HEK293 (cell line): ENCODE results near the gene SERPINB6.
"Not testable (repeated sequence)": the region's sequence is repeated elsewhere in the genome, so short reads cannot be mapped to it uniquely, and the experiment has no call there.

Source experiments
- CTCF ChIA-PET: fragments of 350-600 bp; formaldehyde crosslinking; extraction: SDS; loops from one replicate; lab custom pipeline; 2021; ENCODE audit warnings: antibody characterized with exemption; lab: Yijun Ruan, JAX
- POLR2A ChIA-PET: fragments of 300-600 bp; formaldehyde crosslinking; extraction: SDS; loops from one replicate; lab custom pipeline; 2020; ENCODE audit warnings: antibody characterized with exemption, inconsistent platforms; lab: Yijun Ruan, JAX
- H3K27ac ChIP-seq: fragments of 200-500 bp; sonication (Bioruptor generic); 2 replicates; pipeline ENCODE4 v1.5.1; 2014; ENCODE audit warnings: low read depth, low read length, control low read depth, inconsistent platforms; ENCODE audit errors: extremely low read depth
- H3K36me3 ChIP-seq, 2 experiments: fragments of 200-500 bp in 1 of 2; sonication (Bioruptor generic) in 1 of 2; 1 replicate in 1 of 2; 2 replicates in 1 of 2; pipeline ENCODE4 v1.5.1; 2014 to 2017; ENCODE audit warnings: inconsistent platforms in 2 of 2, low read length in 2 of 2; ENCODE audit not compliant: control insufficient read depth in 2 of 2, insufficient read depth in 1 of 2
- H3K4me1 ChIP-seq: fragments of 200-500 bp; sonication (Bioruptor generic); 2 replicates; pipeline ENCODE4 v1.5.1; 2014; ENCODE audit warnings: mild to moderate bottlenecking, low read length, inconsistent platforms; ENCODE audit not compliant: control insufficient read depth, insufficient read depth
- H3K4me3 ChIP-seq: 2 replicates; pipeline ENCODE4 v1.5.1; 2011; ENCODE audit warnings: low read depth, mild to moderate bottlenecking, control low read depth, low read length, moderate library complexity
- H3K9me3 ChIP-seq: fragments of 200-500 bp; sonication (Bioruptor generic); 2 replicates; pipeline ENCODE4 v1.5.1; 2014; ENCODE audit warnings: low read depth, low read length, inconsistent platforms; ENCODE audit not compliant: control insufficient read depth, insufficient read depth
- BCL11B ChIP-seq: fragments of 450-650 bp; formaldehyde crosslinking; IDR thresholded peaks from 2 replicates; pipeline ENCODE4 v1.5.1; 2016; ENCODE audit warnings: low read depth, missing biosample characterization, missing genetic modification characterization
- GFI1B ChIP-seq: fragments of 450-650 bp; formaldehyde crosslinking; IDR thresholded peaks from 2 replicates; pipeline ENCODE4 v1.5.1; 2016; ENCODE audit warnings: missing biosample characterization, missing genetic modification characterization
- MYNN ChIP-seq: fragments of 450-650 bp; formaldehyde crosslinking; IDR thresholded peaks from 2 replicates; pipeline ENCODE4 v1.5.1; 2016; ENCODE audit warnings: missing biosample characterization, missing genetic modification characterization, borderline replicate concordance
- ZBTB7A ChIP-seq: fragments of 450-650 bp; formaldehyde crosslinking; IDR thresholded peaks from 2 replicates; pipeline ENCODE4 v1.5.1; 2016; ENCODE audit warnings: low read depth, missing biosample characterization, missing genetic modification characterization
- ZNF148 ChIP-seq: fragments of 450-650 bp; formaldehyde crosslinking; IDR thresholded peaks from 2 replicates; pipeline ENCODE4 v1.5.0; 2017; ENCODE audit warnings: missing biosample characterization, missing genetic modification characterization, borderline replicate concordance
- ZNF214 ChIP-seq: fragments of 450-650 bp; formaldehyde crosslinking; IDR thresholded peaks from 2 replicates; pipeline ENCODE4 v1.5.1; 2017; ENCODE audit warnings: missing biosample characterization, mild to moderate bottlenecking, missing genetic modification characterization, borderline replicate concordance
- ZNF23 ChIP-seq: fragments of 450-650 bp; formaldehyde crosslinking; IDR thresholded peaks from 2 replicates; pipeline ENCODE4 v1.5.1; 2016; ENCODE audit warnings: missing biosample characterization, missing genetic modification characterization, borderline replicate concordance
- ZNF26 ChIP-seq: fragments of 450-650 bp; formaldehyde crosslinking; IDR thresholded peaks from 2 replicates; pipeline ENCODE4 v1.5.1; 2016; ENCODE audit warnings: missing biosample characterization, missing genetic modification characterization
- ZNF302 ChIP-seq: fragments of 450-650 bp; formaldehyde crosslinking; IDR thresholded peaks from 2 replicates; pipeline ENCODE4 v1.5.1; 2016; ENCODE audit warnings: missing biosample characterization, missing genetic modification characterization, low read depth
- ZNF398 ChIP-seq: fragments of 450-650 bp; formaldehyde crosslinking; IDR thresholded peaks from 2 replicates; pipeline ENCODE4 v1.5.1; 2017; ENCODE audit warnings: missing biosample characterization, missing genetic modification characterization
- ZNF548 ChIP-seq: fragments of 450-650 bp; formaldehyde crosslinking; IDR thresholded peaks from 2 replicates; pipeline ENCODE4 v1.5.1; 2016; ENCODE audit warnings: missing biosample characterization, missing genetic modification characterization
- ZNF555 ChIP-seq: fragments of 450-650 bp; formaldehyde crosslinking; conservative IDR thresholded peaks from 2 replicates; pipeline ENCODE4 v1.5.1; 2017; ENCODE audit warnings: missing biosample characterization, mild to moderate bottlenecking, missing genetic modification characterization, inconsistent platforms
- ZNF645 ChIP-seq: fragments of 450-650 bp; formaldehyde crosslinking; IDR thresholded peaks from 2 replicates; pipeline ENCODE4; 2016; ENCODE audit warnings: missing biosample characterization, missing genetic modification characterization
- ZNF664 ChIP-seq: fragments of 450-650 bp; formaldehyde crosslinking; IDR thresholded peaks from 2 replicates; pipeline ENCODE4 v1.5.1; 2016; ENCODE audit warnings: missing biosample characterization, missing genetic modification characterization
- ZNF785 ChIP-seq: fragments of 450-650 bp; formaldehyde crosslinking; IDR thresholded peaks from 2 replicates; pipeline ENCODE4 v1.5.1; 2016; ENCODE audit warnings: missing biosample characterization, missing genetic modification characterization
- ZNF843 ChIP-seq: fragments of 450-650 bp; formaldehyde crosslinking; IDR thresholded peaks from 2 replicates; pipeline ENCODE4 v1.5.1; 2016; ENCODE audit warnings: missing biosample characterization, missing genetic modification characterization

The SERPINB6 gene

GRCh38 chr6:3006476-3006875 lies 35.1 kb upstream of the SERPINB6 start:
- ChIA-PET POLR2A (no interaction called here), CTCF (no interaction called here)

GRCh38 chr6:3005874-3006273 lies 34.5 kb upstream of the SERPINB6 start:
- Histone ChIP-seq H3K4me1 (no peaks in the 10 kb centered on the region), H3K4me3 (no peak overlapping the region), H3K36me3 (peaks cover 0 to 49% of the 10 kb centered on the region in 2 experiments; a peak in 2 of 3 replicates), H3K27ac (no peak overlapping the region)
- ChIA-PET CTCF (interaction anchor here (1.0 kb wide), 1 partner anchor 33 kb away, joined by 3 read pairs; no protein-coding TSS in a partner anchor), POLR2A (no interaction called here)
- TF ChIP-seq ZNF214 (tag by site-specific recombination) (no peak), ZNF555 (tag by site-specific recombination) (no peak), BCL11B (tag by site-specific recombination) (no peak)
- TF ChIP-seq, all 188 proteins: peak for 0
- H3K9me3 ChIP-seq, result no peaks in the 10 kb centered on the region

More at GRCh38 chr6:3006476-3006875, 35.1 kb upstream of the SERPINB6 start:
- no peaks in the 10 kb centered on the region for H3K9me3 ChIP-seq
- no peak overlapping the region for H3K4me3 ChIP-seq
- TF ChIP-seq MYNN (tag by site-specific recombination) (no peak), ZNF645 (tag by site-specific recombination) (no peak), ZNF398 (tag by site-specific recombination) (no peak), ZNF302 (tag by site-specific recombination) (no peak), ZNF664 (no peak), ZNF843 (tag by site-specific recombination) (no peak), ZNF148 (no peak), ZNF785 (tag by site-specific recombination) (no peak)
- no peak overlapping the region for H3K27ac ChIP-seq
- peaks cover 0 to 53% of the 10 kb centered on the region in 2 experiments; a peak in 2 of 3 replicates for H3K36me3 ChIP-seq
- no peaks in the 10 kb centered on the region for H3K4me1 ChIP-seq

- no peak overlapping the region for H3K27ac ChIP-seq
- POLR2A ChIA-PET, result no interaction called here
- peaks cover 0 to 41% of the 10 kb centered on the region in 2 experiments; a peak in 2 of 3 replicates for H3K36me3 ChIP-seq
These were observed 33.7 kb upstream of the SERPINB6 start for GRCh38 chr6:3005077-3005476.

GRCh38 chr6:3003226-3003625 lies 31.9 kb upstream of the SERPINB6 start:
- POLR2A ChIA-PET, H3K9me3 ChIP-seq, H3K4me1 ChIP-seq, H3K4me3 ChIP-seq, H3K27ac ChIP-seq: not testable (repeated sequence)
- peaks cover 0 to 35% of the 10 kb centered on the region in 2 experiments; a peak in 2 of 3 replicates for H3K36me3 ChIP-seq
- CTCF ChIA-PET, result interaction anchor here (0.7 to 8.1 kb wide), 3 partner anchors 36 to 84 kb away, joined by 3 to 71 read pairs (median 16); no protein-coding TSS in a partner anchor

More at GRCh38 chr6:3005077-3005476, 33.7 kb upstream of the SERPINB6 start:
- Histone ChIP-seq H3K4me3 (no peak overlapping the region), H3K9me3 (no peaks in the 10 kb centered on the region), H3K4me1 (no peaks in the 10 kb centered on the region)
- CTCF ChIA-PET, result interaction anchor here (1.0 kb wide), 1 partner anchor 34 kb away, joined by 3 read pairs; no protein-coding TSS in a partner anchor
- TF ChIP-seq ZNF548 (tag by site-specific recombination) (no peak), ZNF23 (tag by site-specific recombination) (no peak), ZNF26 (tag by site-specific recombination) (no peak), GFI1B (tag by site-specific recombination) (no peak), ZBTB7A (tag by site-specific recombination) (no peak)
